PC-3 (cell line): ENCODE measurements around the gene IMPACT. TPM values are rescaled to one million over a fixed set of nuclear protein-coding genes. Genes with fewer than 3 reads are reported as not detected.

ENCODE experiments used
- ATAC-seq: fragments of 200-7000 bp; cut with Tn5 transposase; 2 replicates; pipeline ENCODE4 v1.9.1; 2020; ENCODE audit warnings: mild to moderate bottlenecking, moderate library complexity
- BruUV-seq: library from RNA; stranded (reverse); fragments of 400-500 nt; replicated peaks from 2 replicates; lab custom pipeline; 2021; lab: Mats Ljungman, UMichigan
- CTCF ChIA-PET: fragments of 300-600 bp; sonication (Branson Sonifier 250); formaldehyde crosslinking; loops from one replicate; lab custom pipeline; 2022; ENCODE audit warnings: antibody characterized with exemption; lab: Charles Lee
- POLR2A ChIA-PET: fragments of 300-600 bp; sonication (Branson Sonifier 250); formaldehyde crosslinking; loops from one replicate; lab custom pipeline; 2022; ENCODE audit warnings: antibody characterized with exemption; ENCODE audit not compliant: unreplicated experiment; lab: Charles Lee
- DNase-seq: peaks from one replicate; pipeline ENCODE4 v3.0.0-alpha.2; 2015
- H2AFZ ChIP-seq: fragments of 300-600 bp; sonication (generic); 2 replicates; pipeline ENCODE4 v1.6.0; 2016; ENCODE audit warnings: antibody characterized with exemption, low read length
- H3F3A ChIP-seq: fragments of 300-600 bp; sonication (generic); one replicate; pipeline ENCODE4 v1.6.0; 2017; ENCODE audit warnings: antibody characterized with exemption, low read length, control low read depth, mild to moderate bottlenecking; ENCODE audit not compliant: unreplicated experiment
- H3K27ac ChIP-seq: fragments of 300-600 bp; sonication (generic); 2 replicates; pipeline ENCODE4 v1.5.1; 2016; ENCODE audit warnings: mild to moderate bottlenecking, low read length
- H3K27me3 ChIP-seq: fragments of 300-600 bp; sonication (generic); 2 replicates; pipeline ENCODE4 v1.6.1; 2016; ENCODE audit warnings: low read length, mixed read lengths
- H3K36me3 ChIP-seq: fragments of 300-600 bp; sonication (generic); 2 replicates; pipeline ENCODE4 v1.6.1; 2016; ENCODE audit warnings: low read depth, mixed run types, low read length, mixed read lengths
- H3K4me1 ChIP-seq: fragments of 300-600 bp; sonication (generic); 2 replicates; pipeline ENCODE4 v1.5.1; 2016; ENCODE audit warnings: low read length; ENCODE audit not compliant: insufficient read depth
- H3K4me2 ChIP-seq: fragments of 300-600 bp; sonication (generic); 2 replicates; pipeline ENCODE4 v1.6.0; 2016; ENCODE audit warnings: low read length
- H3K4me3 ChIP-seq: fragments of 300-600 bp; sonication (generic); 2 replicates; pipeline ENCODE4 v1.5.1; 2016; ENCODE audit warnings: mild to moderate bottlenecking, low read length, mixed read lengths
- H3K79me2 ChIP-seq: fragments of 300-600 bp; sonication (generic); 2 replicates; pipeline ENCODE4 v1.6.1; 2017; ENCODE audit warnings: low read length, mixed read lengths
- H3K9ac ChIP-seq: fragments of 300-600 bp; sonication (generic); 2 replicates; pipeline ENCODE4 v1.6.0; 2016; ENCODE audit warnings: mild to moderate bottlenecking, low read length
- H3K9me2 ChIP-seq: fragments of 300-600 bp; sonication (generic); replicated peaks from 2 replicates; pipeline ENCODE4 v1.6.1; 2016; ENCODE audit warnings: mixed run types, low read length, mixed read lengths
- H3K9me3 ChIP-seq: fragments of 300-600 bp; sonication (generic); 2 replicates; pipeline ENCODE4 v1.6.1; 2016; ENCODE audit warnings: low read length, mixed read lengths
- H4K20me1 ChIP-seq: fragments of 300-600 bp; sonication (generic); 2 replicates; pipeline ENCODE4 v1.6.1; 2016; ENCODE audit warnings: low read length, mixed read lengths
- CTCF ChIP-seq: fragments of 300-600 bp; sonication (generic); conservative IDR thresholded peaks from 2 replicates; pipeline ENCODE4 v1.5.1; 2017; ENCODE audit warnings: antibody characterized with exemption, low read depth, mild to moderate bottlenecking, low read length
- EZH2 ChIP-seq: fragments of 300-600 bp; sonication (generic); IDR thresholded peaks from one replicate; pipeline ENCODE4 v1.6.1; 2017; ENCODE audit warnings: antibody characterized with exemption, mild to moderate bottlenecking, low read length; ENCODE audit not compliant: unreplicated experiment
- EZH2phosphoT487 ChIP-seq: fragments of 300-600 bp; sonication (generic); IDR thresholded peaks from 2 replicates; pipeline ENCODE4 v1.6.1; 2018; ENCODE audit warnings: mild to moderate bottlenecking, antibody characterized with exemption, low read length, borderline replicate concordance
- intact Hi-C: fragments of 100-400 bp; cut with micrococcal nuclease; formaldehyde crosslinking; loops from 2 replicates; pipeline ENCODE4 v1.9.0; 2023
- total RNA-seq: library from RNA; depleted of rRNA; stranded (reverse); fragments of >200 nt; gene quantifications from 2 replicates; pipeline ENCODE4 v1.2.3, GENCODE V29; 2014

Gene IMPACT
- total RNA-seq, 1 experiment from 2014 or later = 19.9 TPM

- H3K4me2 ChIP-seq = no peak overlapping the region
- H3K36me3 ChIP-seq = no peaks in the 10 kb centered on the region
- no peaks in the 10 kb centered on the region for H3K9me3 ChIP-seq
- intact Hi-C loops = no loop called here
- ChIA-PET POLR2A (no interaction called here), CTCF (no interaction called here)
- ATAC-seq = no peak
- TF ChIP-seq EZH2phosphoT487 = no peak
- no peak for TF ChIP-seq CTCF
- no peak for TF ChIP-seq EZH2
- no peaks in the 10 kb centered on the region for H3K4me1 ChIP-seq
- no peak overlapping the region for H3K9ac ChIP-seq
- H3K27ac ChIP-seq = no peak overlapping the region
- BruUV-seq = no TSS peak
- no peaks in the 10 kb centered on the region for H3K27me3 ChIP-seq
- H3K9me2 ChIP-seq = no peaks in the 10 kb centered on the region
- no peak overlapping the region for H3K4me3 ChIP-seq
- no peaks in the 10 kb centered on the region for H3K79me2 ChIP-seq
- DNase-seq = no peak
- no peaks in the 10 kb centered on the region for H4K20me1 ChIP-seq
- H3F3A ChIP-seq = no peaks in the 10 kb centered on the region
- H2AFZ ChIP-seq = no peak overlapping the region
Observed at GRCh38 chr18:24470022-24470618, 43.6 kb downstream of the IMPACT start.

GRCh38 chr18:24470805-24471204, 44.3 kb downstream of the IMPACT start:
- no peaks in the 10 kb centered on the region for H3K27me3 ChIP-seq
- no peaks in the 10 kb centered on the region for H3K36me3 ChIP-seq
- no peak overlapping the region for H3K4me3 ChIP-seq
- no peaks in the 10 kb centered on the region for H3F3A ChIP-seq
- intact Hi-C loops = no loop called here
- H3K79me2 ChIP-seq = no peaks in the 10 kb centered on the region
- ATAC-seq (no peak), DNase-seq (no peak)
- no TSS peak for BruUV-seq
- H3K9ac ChIP-seq = no peak overlapping the region
- no peaks in the 10 kb centered on the region for H3K9me2 ChIP-seq
- no peak overlapping the region for H3K4me2 ChIP-seq
- H4K20me1 ChIP-seq = no peaks in the 10 kb centered on the region
- no peak for TF ChIP-seq CTCF
- no peak for TF ChIP-seq EZH2phosphoT487
- TF ChIP-seq EZH2 = no peak
- POLR2A ChIA-PET = no interaction called here
- CTCF ChIA-PET = no interaction called here
- H3K27ac ChIP-seq = no peak overlapping the region
- H3K4me1 ChIP-seq = no peaks in the 10 kb centered on the region
- H2AFZ ChIP-seq = no peak overlapping the region
- H3K9me3 ChIP-seq = no peaks in the 10 kb centered on the region

- ATAC-seq (no peak), DNase-seq (no peak)
- Histone ChIP-seq H3K4me1 (no peaks in the 10 kb centered on the region), H3K36me3 (no peaks in the 10 kb centered on the region), H3K9ac (no peak overlapping the region), H3K27ac (no peak overlapping the region), H3K9me2 (no peaks in the 10 kb centered on the region), H3K4me3 (no peak overlapping the region), H3F3A (no peaks in the 10 kb centered on the region), H3K27me3 (peaks cover 12% of the 10 kb centered on the region; the same call in 1 of the 2 replicates), H3K9me3 (no peaks in the 10 kb centered on the region), H3K4me2 (no peak overlapping the region), H4K20me1 (no peaks in the 10 kb centered on the region), H2AFZ (no peak overlapping the region), H3K79me2 (no peaks in the 10 kb centered on the region)
- ChIA-PET CTCF (no interaction called here), POLR2A (no interaction called here)
- intact Hi-C loops = no loop called here
- no TSS peak for BruUV-seq
- no peak for TF ChIP-seq EZH2
Observed at GRCh38 chr18:24472591-24472990, 46.1 kb downstream of the IMPACT start.
